Activated CD8-positive, alpha-beta memory T cell treated with anti-CD3 and anti-CD28 coated beads, Interleukin-2, amount 50 U/mL, for 24 hours (primary cell): Measurements from ENCODE around the gene CRB2.

Experiments used
- DNase-seq: peaks from one replicate; pipeline ENCODE4 v3.0.0-alpha.2; 2020; ENCODE audit errors: extremely low read depth

Gene CRB2

DNA sequence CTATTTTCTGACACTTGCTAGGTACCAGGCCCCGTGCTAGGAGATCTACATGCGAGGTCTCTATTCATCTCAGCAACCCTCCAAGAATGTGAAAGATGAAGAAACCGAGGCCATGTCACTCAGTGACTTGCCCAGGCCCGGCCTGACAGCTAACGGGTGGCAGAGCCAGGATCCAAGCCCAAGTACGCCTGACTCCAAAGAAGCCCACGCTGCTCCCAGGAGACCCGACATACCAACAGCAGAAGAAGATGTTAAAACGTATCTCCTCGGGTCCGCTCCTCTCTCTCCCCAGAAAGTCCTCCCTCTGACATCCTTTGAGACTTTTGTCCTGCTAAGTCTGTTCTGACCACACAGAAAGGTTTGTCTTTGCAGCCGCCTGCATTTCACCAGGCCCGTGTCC, 65.2 kb downstream of the CRB2 start:
- DNase-seq, result no peak

DNA sequence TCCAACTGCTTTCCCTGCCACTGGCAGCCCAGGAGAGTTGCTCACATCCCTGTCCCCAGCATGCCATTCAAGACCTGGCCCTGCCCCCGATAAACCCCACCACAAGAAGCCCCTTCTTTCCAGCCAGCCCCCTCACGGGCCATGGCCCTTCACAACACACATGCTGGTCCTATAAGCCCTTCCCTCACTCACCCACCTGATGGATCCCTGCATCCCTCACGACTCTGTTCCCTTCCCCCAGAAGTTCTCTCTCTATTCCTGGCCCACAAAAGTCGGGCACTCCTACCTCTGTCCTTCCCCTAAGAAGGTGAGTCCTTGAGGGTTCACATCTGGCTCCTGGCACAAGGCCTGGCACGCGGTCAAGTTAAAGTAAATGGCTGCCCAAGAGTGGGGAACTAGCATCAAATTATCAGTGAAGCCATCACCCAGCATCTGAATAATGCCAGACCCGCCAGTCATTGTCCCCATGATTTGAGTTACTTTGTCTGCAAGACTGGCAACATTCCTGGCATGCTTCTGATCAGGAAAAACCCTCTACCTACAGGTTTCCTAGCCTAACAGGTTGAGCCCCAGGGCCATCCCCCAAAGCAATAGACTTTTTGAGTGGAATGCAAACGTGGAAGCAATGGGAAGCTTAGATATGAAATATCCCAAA, 65.9 kb downstream of the CRB2 start:
- no peak for DNase-seq

DNA sequence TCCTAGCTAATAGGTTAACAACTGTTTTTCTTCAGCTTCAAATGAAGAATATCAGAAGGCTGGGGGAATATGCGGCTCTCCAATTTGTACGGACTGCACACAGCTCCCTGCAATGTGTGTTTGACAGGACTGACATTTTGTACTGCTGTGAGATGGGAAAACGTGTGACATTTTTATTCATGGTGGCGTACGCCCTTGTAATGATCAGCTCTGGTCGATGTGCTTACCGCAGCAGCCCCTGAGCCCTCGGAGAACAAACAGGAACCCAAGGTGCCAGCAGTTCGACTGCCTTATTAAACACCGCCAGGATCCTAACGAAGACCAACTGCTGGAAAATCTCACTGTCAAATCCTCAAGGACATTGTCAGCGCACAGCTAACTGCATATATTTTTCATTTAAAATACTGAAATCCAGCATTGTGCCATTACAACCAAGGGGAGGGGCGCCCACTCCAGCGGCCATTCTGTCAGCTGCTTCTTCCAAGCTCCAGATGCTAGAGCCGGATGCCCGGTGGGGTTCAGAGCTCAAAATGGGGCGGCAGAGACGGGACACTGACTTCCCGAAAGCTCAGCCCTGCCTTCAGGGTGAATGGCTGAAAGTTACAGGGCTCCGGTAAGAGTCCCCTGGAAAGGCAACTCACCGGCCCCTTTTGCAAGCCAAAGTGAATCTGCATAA, 66.8 kb downstream of the CRB2 start:
- DNase-seq, result no peak

DNA sequence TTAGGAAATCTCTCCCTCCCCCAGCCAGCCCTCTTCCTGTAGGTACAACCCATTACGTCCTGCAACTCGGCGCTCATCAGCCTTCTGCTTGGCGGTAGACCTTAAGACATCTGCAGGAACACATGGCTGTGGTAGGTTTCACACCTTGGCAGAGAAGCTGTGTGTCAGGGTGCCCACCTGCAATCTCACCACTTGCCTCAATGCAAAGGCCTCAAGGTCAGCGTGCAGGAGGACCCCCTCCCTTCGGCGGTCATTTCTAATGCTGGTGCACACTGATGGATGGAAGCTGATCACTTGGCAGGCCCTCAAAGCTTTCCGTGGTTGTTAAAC, 67.3 kb downstream of the CRB2 start:
- no peak for DNase-seq

DNA sequence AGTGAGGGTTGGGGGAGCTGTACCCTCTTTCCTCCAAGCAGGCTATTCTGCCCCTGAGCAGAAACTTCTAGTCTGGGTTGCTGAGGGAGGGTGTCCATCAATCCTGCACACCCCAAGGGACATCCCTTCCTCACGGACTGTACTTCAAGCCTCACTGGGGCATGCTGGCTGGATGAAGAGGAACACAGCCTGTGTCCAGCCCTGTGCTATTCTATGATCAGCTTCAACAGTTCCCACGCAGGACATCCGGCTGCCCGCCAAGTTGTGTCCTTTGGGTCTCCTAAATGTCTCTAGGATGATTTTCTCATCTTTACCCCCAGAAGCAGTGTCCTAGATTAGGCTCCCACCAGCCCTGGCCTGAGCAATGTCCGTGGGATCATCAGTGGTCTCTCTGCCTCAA, 68.1 kb downstream of the CRB2 start:
- no peak for DNase-seq

DNA sequence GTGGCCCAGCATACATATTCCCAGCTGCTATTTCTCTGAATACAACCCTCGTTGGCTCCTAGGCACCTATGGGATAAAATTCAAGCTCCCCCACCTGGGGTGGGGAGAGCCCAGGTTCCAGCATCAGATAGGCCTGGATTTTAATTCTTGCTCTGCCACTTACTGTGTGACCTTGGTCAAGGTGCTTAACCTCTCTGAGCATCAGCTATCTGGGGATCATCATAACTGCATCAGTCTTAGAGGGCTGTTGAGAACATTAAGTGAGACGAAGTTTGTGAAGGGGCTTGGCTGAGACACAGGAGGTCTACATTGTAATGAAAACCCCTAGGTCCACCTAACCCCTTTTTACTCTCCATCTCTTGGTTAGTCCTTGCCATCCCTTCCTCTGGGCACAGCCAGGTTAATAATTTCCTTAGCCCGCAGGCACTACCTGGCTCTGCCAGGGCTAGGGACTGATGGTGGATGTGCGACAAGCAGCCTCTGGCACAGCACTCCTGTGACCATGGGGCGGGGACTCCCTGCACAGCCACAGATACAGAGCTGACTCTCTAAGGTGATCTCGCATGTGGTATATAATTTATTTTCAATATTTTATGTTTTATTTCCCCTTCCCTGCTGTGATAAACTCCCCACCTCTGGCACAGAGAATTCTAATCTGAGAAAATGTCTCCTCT, 68.7 kb downstream of the CRB2 start:
- DNase-seq, result no peak

DNA sequence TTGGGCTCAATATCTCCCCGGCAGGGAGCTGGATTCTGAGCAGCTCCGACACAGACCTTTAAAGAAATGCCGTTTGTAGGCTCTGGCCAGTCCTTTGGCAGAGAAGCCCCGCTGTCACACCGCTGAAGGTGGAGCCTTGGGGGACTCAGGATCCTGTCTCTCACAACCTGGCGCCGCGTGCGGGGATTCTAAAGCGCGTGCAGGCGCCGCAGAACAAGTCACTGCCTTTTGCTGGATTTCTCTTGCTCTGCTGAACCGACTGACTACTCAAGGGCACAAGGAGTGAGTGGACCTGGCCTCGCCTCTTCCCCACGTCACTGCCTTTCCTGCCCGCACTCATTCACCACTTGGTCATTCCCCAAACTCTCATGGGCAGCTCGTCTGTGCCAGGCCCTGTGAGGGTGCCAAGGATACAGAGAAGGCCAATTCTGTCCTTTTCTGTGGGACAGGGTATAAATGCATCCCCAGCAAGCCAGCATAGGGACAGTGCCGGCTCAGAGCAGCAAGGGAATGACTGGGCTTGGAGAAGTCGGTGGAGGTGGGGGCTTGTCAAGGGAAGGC, 69.3 kb downstream of the CRB2 start:
- DNase-seq, result no peak

DNA sequence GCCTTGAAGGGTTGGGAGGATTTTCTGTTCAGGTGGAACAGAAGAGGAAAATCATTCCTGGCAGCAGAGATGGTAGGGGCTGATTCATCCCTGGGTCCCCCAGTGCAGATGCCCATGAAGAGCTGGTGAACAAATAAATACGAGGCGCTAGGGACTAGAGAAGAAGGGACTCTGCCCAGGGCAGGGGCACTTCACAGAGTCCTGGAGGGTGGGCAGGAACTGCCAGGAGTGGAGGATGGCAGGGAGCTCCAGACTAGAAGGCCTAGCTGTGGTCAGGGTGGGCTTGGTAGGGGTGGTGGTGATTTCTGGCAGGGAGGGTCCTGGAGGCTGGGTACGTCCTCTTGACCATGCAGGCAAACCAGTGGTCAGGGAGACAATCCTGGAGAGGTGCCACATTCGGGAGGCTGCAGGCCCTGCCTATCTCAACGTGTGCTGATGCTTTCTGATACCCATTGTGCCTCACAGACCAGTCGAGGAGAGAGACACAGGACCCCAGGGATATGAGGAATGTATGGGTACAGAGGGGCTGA, 69.9 kb downstream of the CRB2 start:
- no peak for DNase-seq

DNA sequence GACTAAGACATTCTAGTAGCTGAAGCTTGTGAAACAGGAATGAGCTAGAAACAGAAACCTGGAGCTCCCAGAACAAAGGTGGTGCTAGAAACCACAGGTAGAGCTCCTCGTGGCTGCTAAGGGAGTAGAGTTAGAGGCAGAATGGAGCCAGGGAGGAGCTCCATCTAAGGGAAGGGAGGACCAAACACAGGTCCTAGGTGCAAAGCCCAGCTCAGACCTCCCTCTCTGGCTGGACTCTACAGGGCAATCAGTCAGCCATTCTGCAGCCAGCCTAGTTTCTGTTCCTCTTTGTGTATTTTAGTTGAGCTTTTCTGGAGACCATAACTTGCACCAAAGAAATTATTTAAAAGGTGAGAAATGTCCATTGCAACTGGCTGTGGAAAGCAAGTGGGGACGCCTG, 70.4 kb downstream of the CRB2 start:
- DNase-seq, result no peak
